GM12865 (cell line): Measurements from ENCODE around the gene MEF2D.

Experiments used
- DNase-seq: peaks from one replicate; pipeline ENCODE4 v3.0.0; 2010; ENCODE audit warnings: low read depth
- H3K4me3 ChIP-seq: 2 replicates; pipeline ENCODE4 v1.5.1; 2011; ENCODE audit warnings: mild to moderate bottlenecking, low read depth, low read length, control low read depth
- CTCF ChIP-seq: IDR thresholded peaks from 2 replicates; pipeline ENCODE4 v1.5.1; 2011; ENCODE audit warnings: low read length, control low read depth, low read depth, inconsistent platforms; ENCODE audit not compliant: insufficient read depth; ENCODE audit errors: missing control alignments

The MEF2D gene

GRCh38 chr1:156500543-156500792, at the start of gene MEF2D:
Gene MEF2D, minus strand, starts transcription at chr1:156500775. Its CDS starts 17,483 bp downstream, at chr1:156483292.
- peak within 1 kb of the TSS; percentile 80 for H3K4me3 ChIP-seq
- no peak for TF ChIP-seq CTCF
- DNase-seq: no peak

- no peak for TF ChIP-seq CTCF
- DNase-seq: no peak
- H3K4me3 ChIP-seq: no peak overlapping the region
Measured at GRCh38 chr1:156550346-156550745, 49.8 kb upstream of the MEF2D start.

GRCh38 chr1:156549831-156550230, 49.3 kb upstream of the MEF2D start:
- H3K4me3 ChIP-seq: no peak overlapping the region
- no peak for DNase-seq
- TF ChIP-seq CTCF: no peak

GRCh38 chr1:156549390-156549789, 48.8 kb upstream of the MEF2D start:
- H3K4me3 ChIP-seq: no peak overlapping the region
- no peak for TF ChIP-seq CTCF
- no peak for DNase-seq

- DNase-seq: no peak
- no peak for TF ChIP-seq CTCF
- no peak overlapping the region for H3K4me3 ChIP-seq
Measured at GRCh38 chr1:156547982-156548381, 47.4 kb upstream of the MEF2D start.

- no peak overlapping the region for H3K4me3 ChIP-seq
- no peak for DNase-seq
- no peak for TF ChIP-seq CTCF
Measured at GRCh38 chr1:156547434-156547833, 46.9 kb upstream of the MEF2D start.

GRCh38 chr1:156546267-156546666, 45.7 kb upstream of the MEF2D start:
- H3K4me3 ChIP-seq: no peak overlapping the region
- TF ChIP-seq CTCF: no peak
- no peak for DNase-seq
